Keratinocyte (primary cell): ENCODE data around the gene IFNA2. TPM values are rescaled to one million over a fixed set of nuclear protein-coding genes. Genes with fewer than 3 reads are reported as not detected.

ENCODE experiments used
- DNase-seq: peaks from one replicate; pipeline ENCODE4 v3.0.0-alpha.2; 2011; ENCODE audit warnings: low read depth, missing footprints, low spot score
- FAIRE-seq: peaks from 2 replicates; lab custom pipeline; 2011; peaks lifted over from hg19 to GRCh38; lab: Jason Lieb, UNC
- H2AFZ ChIP-seq: 2 replicates; pipeline ENCODE4 v1.6.0; 2012; ENCODE audit warnings: low read length, control low read depth, inconsistent platforms; ENCODE audit not compliant: control insufficient read depth
- H3K27ac ChIP-seq: 2 replicates; pipeline ENCODE4 v1.5.1; 2011; ENCODE audit warnings: low read length; ENCODE audit not compliant: control insufficient read depth, insufficient read depth
- H3K27me3 ChIP-seq: 3 replicates; pipeline ENCODE4 v1.6.0; 2011; ENCODE audit warnings: low read length; ENCODE audit not compliant: control insufficient read depth, insufficient read depth; ENCODE audit errors: extremely low read depth
- H3K36me3 ChIP-seq, 2 experiments: 2 replicates in 1 of 2; 3 replicates in 1 of 2; pipeline ENCODE4 v1.5.1; 2011; ENCODE audit warnings: low read length in 2 of 2, mild to moderate bottlenecking in 1 of 2; ENCODE audit not compliant: control insufficient read depth in 2 of 2, insufficient read depth in 2 of 2; ENCODE audit errors: extremely low read depth in 1 of 2
- H3K4me1 ChIP-seq: 3 replicates; pipeline ENCODE4 v1.5.1; 2011; ENCODE audit warnings: low read length; ENCODE audit not compliant: control insufficient read depth, insufficient read depth; ENCODE audit errors: extremely low read depth
- H3K4me2 ChIP-seq: 3 replicates; pipeline ENCODE4 v1.6.0; 2011; ENCODE audit warnings: low read depth, low read length; ENCODE audit not compliant: control insufficient read depth, insufficient read depth; ENCODE audit errors: extremely low read depth
- H3K4me3 ChIP-seq, 3 experiments: fragments of 200-600 bp in 1 of 3; sonication (generic) in 1 of 3; 2 replicates in 2 of 3; 3 replicates in 1 of 3; pipeline ENCODE4 v1.5.1; 2011 to 2016; ENCODE audit warnings: low read length in 3 of 3, mild to moderate bottlenecking in 3 of 3, control low read depth in 2 of 3, inconsistent platforms in 1 of 3, low read depth in 1 of 3, mixed read lengths in 1 of 3, mixed run types in 1 of 3, moderate library complexity in 1 of 3; ENCODE audit not compliant: control insufficient read depth in 2 of 3, insufficient read depth in 2 of 3; ENCODE audit errors: extremely low read depth in 1 of 3
- H3K79me2 ChIP-seq: 2 replicates; pipeline ENCODE4 v1.6.0; 2012; ENCODE audit warnings: low read length; ENCODE audit not compliant: control insufficient read depth, insufficient read depth
- H3K9ac ChIP-seq: 3 replicates; pipeline ENCODE4 v1.6.0; 2011; ENCODE audit warnings: low read length; ENCODE audit not compliant: control insufficient read depth, insufficient read depth; ENCODE audit errors: extremely low read depth
- H3K9me1 ChIP-seq: 3 replicates; pipeline ENCODE4 v1.6.0; 2011; ENCODE audit warnings: low read length; ENCODE audit not compliant: control insufficient read depth, insufficient read depth; ENCODE audit errors: extremely low read depth
- H3K9me3 ChIP-seq: 2 replicates; pipeline ENCODE4 v1.5.1; 2012; ENCODE audit warnings: low read depth, low read length; ENCODE audit not compliant: control insufficient read depth
- H4K20me1 ChIP-seq: 3 replicates; pipeline ENCODE4 v1.6.0; 2011; ENCODE audit warnings: low read length; ENCODE audit not compliant: control insufficient read depth, insufficient read depth; ENCODE audit errors: extremely low read depth
- CTCF ChIP-seq, 3 experiments: IDR thresholded peaks in 1 of 3; conservative IDR thresholded peaks in 1 of 3; optimal IDR thresholded peaks in 1 of 3; 2 replicates in 2 of 3; 3 replicates in 1 of 3; pipeline versions ENCODE3 to v1.5.1; 2011; ENCODE audit warnings: low read length in 3 of 3, mild to moderate bottlenecking in 3 of 3, moderate library complexity in 2 of 3, control low read depth in 1 of 3, inconsistent platforms in 1 of 3; ENCODE audit not compliant: insufficient read depth in 2 of 3; ENCODE audit errors: extremely low read depth in 1 of 3
- EZH2 ChIP-seq: IDR thresholded peaks from one replicate; pipeline ENCODE4 v1.6.1; 2012; ENCODE audit warnings: inconsistent platforms, mild to moderate bottlenecking, low read length, moderate library complexity
- dilution Hi-C: fragments of 300-500 bp; cut with MboI; formaldehyde crosslinking; loops from one replicate; pipeline ENCODE4 v1.7.0; 2020; ENCODE audit warnings: low sequenced_read_pairs; ENCODE audit not compliant: extremely low pct_ligation_motif_present
- polyA plus RNA-seq, 5 experiments: library from polyadenylated mRNA; depleted of rRNA in 3 of 5; stranded (reverse) in 3 of 5; stranded (forward) in 1 of 5; unstranded in 1 of 5; fragments of >200 nt; gene quantifications; 1 replicate in 1 of 5; 2 replicates in 3 of 5; 3 replicates in 1 of 5; pipeline versions ENCODE4 v1.2.1 to v1.2.3, GENCODE V29; 2011 to 2012; ENCODE audit warnings: missing spikeins in 2 of 5, low read depth in 1 of 5, low replicate concordance in 1 of 5

Gene IFNA2
- polyA plus RNA-seq, 1 donor (not counting 4 experiments of a cell fraction or from before 2014, with no cell fraction given), result not detected

- Histone ChIP-seq H3K9me3 (no peaks in the 10 kb centered on the region), H3K4me3 (no peak overlapping the region), H3K27ac (no peak overlapping the region), H3K9ac (no peak overlapping the region), H3K36me3 (no peaks in the 10 kb centered on the region), H2AFZ (no peak overlapping the region), H3K4me2 (no peak overlapping the region), H3K4me1 (no peaks in the 10 kb centered on the region), H3K27me3 (peaks cover 31% of the 10 kb centered on the region), H3K79me2 (no peaks in the 10 kb centered on the region), H4K20me1 (no peaks in the 10 kb centered on the region), H3K9me1 (no peaks in the 10 kb centered on the region)
- no peak for FAIRE-seq
- dilution Hi-C loops, result no loop called here
- TF ChIP-seq EZH2, result no peak
- TF ChIP-seq CTCF (optimal IDR thresholded peaks at IDR 0.05 in 1 of 3, IDR thresholded peaks at IDR 0.05 in 1 of 3, conservative IDR thresholded peaks at IDR 0.05 in 1 of 3; ENCODE audit: extremely low read depth in 1 of 3, insufficient read depth in 2 of 3, low read length in 3 of 3), result no peak
- no peak for DNase-seq
Measured at GRCh38 chr9:21404146-21404545, 18.9 kb upstream of the IFNA2 start.

- dilution Hi-C loops, result no loop called here
Measured at GRCh38 chr9:21402386-21403251, 17.4 kb upstream of the IFNA2 start.

More at GRCh38 chr9:21402386-21403251, 17.4 kb upstream of the IFNA2 start:
- TF ChIP-seq CTCF (optimal IDR thresholded peaks at IDR 0.05 in 1 of 3, IDR thresholded peaks at IDR 0.05 in 1 of 3, conservative IDR thresholded peaks at IDR 0.05 in 1 of 3; ENCODE audit: extremely low read depth in 1 of 3, insufficient read depth in 2 of 3, low read length in 3 of 3) (no peak), EZH2 (peak; percentile 94)
- H3K27ac ChIP-seq, result no peak overlapping the region
- no peaks in the 10 kb centered on the region for H4K20me1 ChIP-seq
- H3K27me3 ChIP-seq, result peaks cover 40% of the 10 kb centered on the region
- no peaks in the 10 kb centered on the region for H3K4me1 ChIP-seq
- no peaks in the 10 kb centered on the region for H3K9me3 ChIP-seq
- H3K4me3 ChIP-seq, result peak overlapping the region in 2 of 3 experiments; percentile 12 to 46
- H3K4me2 ChIP-seq, result peak overlapping the region; percentile 66
- H3K79me2 ChIP-seq, result no peaks in the 10 kb centered on the region
- no peaks in the 10 kb centered on the region for H3K9me1 ChIP-seq
- no peak overlapping the region for H2AFZ ChIP-seq
- H3K36me3 ChIP-seq, result no peaks in the 10 kb centered on the region
- FAIRE-seq (no peak), DNase-seq (no peak)
- no peak overlapping the region for H3K9ac ChIP-seq
